HepG2 (cell line): ENCODE data around the gene AKAP3. TPM values are rescaled to one million over a fixed set of nuclear protein-coding genes. Genes with fewer than 3 reads are reported as not detected.

Experiments used
- ATAC-seq: fragments of 200-7000 bp; cut with Tn5 transposase; 3 replicates; pipeline ENCODE4 v1.9.1; 2020; ENCODE audit warnings: mild to moderate bottlenecking, moderate library complexity
- BruUV-seq: library from RNA; stranded (reverse); fragments of 400-500 nt; replicated peaks from 2 replicates; lab custom pipeline; 2021; lab: Mats Ljungman, UMichigan
- CTCF ChIA-PET: fragments of 300-600 bp; formaldehyde crosslinking; extraction: SDS; loops from one replicate; lab custom pipeline; 2021; ENCODE audit warnings: low total read pairs, inconsistent platforms, low intra/inter-chr PET ratio; lab: Yijun Ruan, JAX
- POLR2A ChIA-PET: fragments of 350-600 bp; sonication (Branson Sonifier 250); formaldehyde crosslinking; loops from one replicate; lab custom pipeline; 2020; ENCODE audit warnings: antibody characterized with exemption, inconsistent platforms; lab: Yijun Ruan, JAX
- DNase-seq: peaks from one replicate; pipeline ENCODE4 v3.0.0-alpha.2; 2015; ENCODE audit warnings: low spot score
- FAIRE-seq: peaks from 3 replicates; lab custom pipeline; 2011; peaks lifted over from hg19 to GRCh38; lab: Jason Lieb, UNC
- H2AFZ ChIP-seq: one replicate; pipeline ENCODE4 v1.6.1; 2011; ENCODE audit warnings: low read length, inconsistent platforms
- H3K27ac ChIP-seq: fragments of 300-600 bp; 3 replicates; pipeline ENCODE4 v1.8.0; 2011; ENCODE audit warnings: mixed run types, mild to moderate bottlenecking, mixed read lengths, low read length, inconsistent platforms; ENCODE audit not compliant: insufficient read depth; ENCODE audit errors: extremely low read length
- H3K27me3 ChIP-seq, 2 experiments: fragments of 200-600 bp in 1 of 2; 2 replicates in 1 of 2; 3 replicates in 1 of 2; pipeline versions ENCODE4 v1.6.0 to v1.8.0; 2011; ENCODE audit warnings: low read length in 2 of 2, mild to moderate bottlenecking in 2 of 2, moderate library complexity in 2 of 2, inconsistent platforms in 1 of 2; ENCODE audit not compliant: insufficient read depth in 2 of 2, control insufficient read depth in 1 of 2
- H3K36me3 ChIP-seq, 2 experiments: fragments of 200-600 bp in 1 of 2; replicated peaks in 1 of 2; 2 replicates in 1 of 2; 3 replicates in 1 of 2; pipeline versions ENCODE4 v1.5.1 to v1.8.0; 2011; ENCODE audit warnings: low read length in 2 of 2, inconsistent platforms in 1 of 2; ENCODE audit not compliant: insufficient read depth in 2 of 2, control insufficient read depth in 1 of 2
- H3K4me1 ChIP-seq: 2 replicates; pipeline ENCODE4 v1.5.1; 2012; ENCODE audit warnings: low read length, inconsistent platforms; ENCODE audit not compliant: insufficient read depth
- H3K4me2 ChIP-seq: 2 replicates; pipeline ENCODE4 v1.6.0; 2011; ENCODE audit warnings: low read depth, low read length, inconsistent platforms
- H3K4me3 ChIP-seq, 3 experiments: fragments of 200-600 bp in 1 of 3; sonication (generic), shearing (Covaris generic) in 1 of 3; replicated peaks in 1 of 3; 2 replicates each; pipeline ENCODE4 v1.5.1; 2011 to 2016; ENCODE audit warnings: low read length in 3 of 3, inconsistent platforms in 2 of 3, low read depth in 2 of 3, mild to moderate bottlenecking in 2 of 3, control low read depth in 1 of 3, mixed read lengths in 1 of 3; ENCODE audit not compliant: insufficient read depth in 1 of 3
- H3K79me2 ChIP-seq: one replicate; pipeline ENCODE4 v1.6.1; 2011; ENCODE audit warnings: low read length, inconsistent platforms; ENCODE audit not compliant: insufficient read depth
- H3K9ac ChIP-seq: 2 replicates; pipeline ENCODE4 v1.6.0; 2011; ENCODE audit warnings: mild to moderate bottlenecking, low read depth, low read length, inconsistent platforms; ENCODE audit not compliant: insufficient read depth
- H3K9me3 ChIP-seq: 2 replicates; pipeline ENCODE4 v1.5.1; 2012; ENCODE audit warnings: mild to moderate bottlenecking, low read length
- H4K20me1 ChIP-seq: 2 replicates; pipeline ENCODE4 v1.6.0; 2011; ENCODE audit warnings: inconsistent platforms, mild to moderate bottlenecking, low read length, moderate library complexity; ENCODE audit not compliant: insufficient read depth
- FOXK2 ChIP-seq: fragments of 450-650 bp; IDR thresholded peaks from 2 replicates; pipeline ENCODE4 v1.6.1; 2016
- FOXM1 ChIP-seq: sonication (generic); formaldehyde crosslinking; IDR thresholded peaks from 2 replicates; pipeline ENCODE4 v1.5.0; 2020; ENCODE audit warnings: missing genetic modification reagents
- IRF2 ChIP-seq: IDR thresholded peaks from 2 replicates; pipeline ENCODE4 v1.6.1; 2018; ENCODE audit warnings: missing genetic modification reagents, missing compliant biosample characterization
- KLF9 ChIP-seq: IDR thresholded peaks from 2 replicates; pipeline ENCODE4 v1.6.1; 2016; ENCODE audit warnings: low read depth
- MYC ChIP-seq: sonication (generic); formaldehyde crosslinking; IDR thresholded peaks from 2 replicates; pipeline ENCODE4 v1.9.0; 2021; ENCODE audit warnings: missing genetic modification reagents, borderline replicate concordance
- NFE2 ChIP-seq: sonication (generic); formaldehyde crosslinking; IDR thresholded peaks from 2 replicates; pipeline ENCODE4 v1.4.0; 2020; ENCODE audit warnings: missing genetic modification reagents
- PTBP1 ChIP-seq: fragments of 200-400 bp; formaldehyde crosslinking; IDR thresholded peaks from 2 replicates; pipeline ENCODE4 v1.6.1; 2018; ENCODE audit warnings: low read length, low read depth; ENCODE audit not compliant: poor library complexity, severe bottlenecking
- ZNF234 ChIP-seq: sonication (generic); formaldehyde crosslinking; conservative IDR thresholded peaks from 2 replicates; pipeline ENCODE4 v1.5.1; 2020; ENCODE audit warnings: mild to moderate bottlenecking, missing genetic modification reagents
- ZNF318 ChIP-seq: sonication (generic); formaldehyde crosslinking; IDR thresholded peaks from 2 replicates; pipeline ENCODE4 v1.4.0; 2020; ENCODE audit warnings: mild to moderate bottlenecking, missing genetic modification reagents
- ZNF33B ChIP-seq: sonication (generic); formaldehyde crosslinking; IDR thresholded peaks from 2 replicates; pipeline ENCODE4 v1.5.1; 2020; ENCODE audit warnings: mild to moderate bottlenecking, missing genetic modification reagents
- ZNF44 ChIP-seq: sonication (generic); formaldehyde crosslinking; IDR thresholded peaks from 2 replicates; pipeline ENCODE4 v1.5.1; 2020; ENCODE audit warnings: mild to moderate bottlenecking, missing genetic modification reagents
- ZNF558 ChIP-seq: sonication (generic); formaldehyde crosslinking; IDR thresholded peaks from 2 replicates; pipeline ENCODE4 v1.9.0; 2022; ENCODE audit warnings: mild to moderate bottlenecking, missing genetic modification reagents, borderline replicate concordance
- ZNF572 ChIP-seq: sonication (generic); formaldehyde crosslinking; IDR thresholded peaks from 2 replicates; pipeline ENCODE4 v1.5.1; 2020; ENCODE audit warnings: mild to moderate bottlenecking, missing genetic modification reagents
- WGBS: methylation state at CpG from one replicate; pipeline ENCODE4 v1.1.6; 2017; ENCODE audit warnings: low lambda C conversion rate; 5-methylcytosine and 5-hydroxymethylcytosine counted together
- in situ Hi-C: cut with HindIII; loops from 2 replicates; pipeline ENCODE4 v1.10.0; 2017; ENCODE audit warnings: low pct_unique_long_range_greater_than_20kb; ENCODE audit not compliant: extremely low pct_ligation_motif_present
- intact Hi-C: fragments of 100-400 bp; cut with micrococcal nuclease; formaldehyde crosslinking; loops from one replicate; pipeline ENCODE4 v1.10.0; 2022; ENCODE audit not compliant: unreplicated experiment
- polyA plus RNA-seq, 8 experiments: library from polyadenylated mRNA; depleted of rRNA in 3 of 8; stranded (reverse) in 7 of 8; unstranded in 1 of 8; fragments of >200 nt; fragmentation: Illumina TruSeq in 4 of 8; extraction: Trizol in 4 of 8; gene quantifications; 2 replicates each; pipeline versions ENCODE4 v1.2.1 to v1.2.3, GENCODE V29; 2011 to 2016; ENCODE audit warnings: low read depth in 4 of 8, missing spikeins in 1 of 8, mixed read lengths in 1 of 8; ENCODE audit not compliant: insufficient read depth in 1 of 8
- total RNA-seq, 5 experiments: library from RNA; depleted of rRNA; stranded (reverse); fragments of >200 nt; fragmentation: Illumina TruSeq; extraction: Trizol; gene quantifications; 2 replicates each; pipeline ENCODE4 v1.2.3, GENCODE V29; 2016; ENCODE audit warnings: low read depth in 1 of 5

The AKAP3 gene
- total and polyA plus RNA-seq, 2 of the 13 experiments (the other 11 are each of a cell fraction or from before 2014, with no cell fraction given) = 0.22 to 0.49 TPM

DNA sequence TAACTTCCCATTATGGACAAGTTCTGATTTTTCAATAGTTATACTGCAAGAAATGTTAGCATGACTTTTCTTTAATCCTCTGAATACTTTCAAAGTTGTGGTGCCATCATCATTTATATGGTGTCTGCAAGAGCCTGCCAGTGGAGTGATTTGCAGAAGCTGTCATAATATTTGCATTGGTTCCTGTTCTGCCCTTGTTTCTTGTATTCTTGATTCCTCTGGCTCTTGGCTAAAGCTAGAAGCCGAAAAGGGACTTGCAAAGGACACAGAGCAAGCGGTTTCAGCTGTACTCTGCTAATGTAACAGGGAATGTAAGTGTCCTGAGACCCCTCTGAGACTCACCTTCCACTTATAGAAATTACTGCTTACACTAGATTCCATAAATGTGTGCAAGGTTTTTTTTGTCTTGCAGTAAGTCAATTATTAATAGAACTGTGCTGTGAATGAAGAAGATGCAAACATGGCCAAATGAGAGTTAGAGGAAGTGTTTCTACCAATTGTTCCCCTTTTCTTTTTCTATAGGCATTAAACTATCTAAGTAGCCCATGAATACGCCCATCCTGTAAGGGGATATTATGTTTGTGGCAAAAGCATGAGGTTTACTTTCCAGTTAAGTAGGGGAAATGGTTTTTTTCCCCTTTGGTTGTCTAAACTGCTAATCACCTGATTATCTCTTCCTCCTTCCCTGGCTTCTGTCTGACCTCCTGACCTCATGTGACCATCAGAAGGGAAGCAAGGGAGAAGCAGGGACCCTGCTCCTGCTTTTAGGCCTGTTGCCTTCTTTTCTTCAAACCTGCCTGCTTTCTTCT, 81.6 kb downstream of the AKAP3 start:
- H4K20me1 ChIP-seq = no peaks in the 10 kb centered on the region
- in situ Hi-C loops (no loop called here), intact Hi-C loops (no loop called here)
- DNase-seq (no peak), FAIRE-seq (no peak), ATAC-seq (no peak)
- POLR2A ChIA-PET = no interaction called here
- no peak overlapping the region for H3K4me3 ChIP-seq
- no peak overlapping the region for H2AFZ ChIP-seq
- TF ChIP-seq IRF2 (CRISPR knock-in tag) = no peak
- TF ChIP-seq FOXM1 (CRISPR knock-in tag) = no peak
- no peak for TF ChIP-seq ZNF558
- TF ChIP-seq MYC (CRISPR knock-in tag) = no peak
- no peak for TF ChIP-seq NFE2 (CRISPR knock-in tag)
- no peak for TF ChIP-seq PTBP1
- no peak for TF ChIP-seq ZNF33B (CRISPR knock-in tag)
- TF ChIP-seq ZNF572 (CRISPR knock-in tag) = no peak
- no peak for TF ChIP-seq ZNF44 (CRISPR knock-in tag)
- no peak for TF ChIP-seq FOXK2
- TF ChIP-seq ZNF234 (CRISPR knock-in tag) = no peak
- no peak for TF ChIP-seq ZNF318 (CRISPR knock-in tag)
- TF ChIP-seq KLF9 = no peak
- H3K4me2 ChIP-seq = no peak overlapping the region
- BruUV-seq = no TSS peak
- H3K9ac ChIP-seq = no peak overlapping the region
- no peaks in the 10 kb centered on the region for H3K79me2 ChIP-seq
- no peaks in the 10 kb centered on the region for H3K9me3 ChIP-seq
- WGBS = 18% methylated on average over 3 of the region's 3 CpGs
- no peaks in the 10 kb centered on the region for H3K27me3 ChIP-seq
- H3K4me1 ChIP-seq = peaks cover 5% of the 10 kb centered on the region
- H3K27ac ChIP-seq = no peak overlapping the region
- no peaks in the 10 kb centered on the region for H3K36me3 ChIP-seq
- CTCF ChIA-PET = no interaction called here
